H1 (cell line): ENCODE measurements around the gene PLEKHM3. TPM values are rescaled to one million over a fixed set of nuclear protein-coding genes. Genes with fewer than 3 reads are reported as not detected.
A peak's percentile ranks its signal among the peaks of the same experiment; 100 is the strongest.

ENCODE experiments used
- CTCF ChIA-PET: fragments of 300-600 bp; sonication (Branson Sonifier 250); formaldehyde crosslinking; loops from one replicate; lab custom pipeline; 2021; ENCODE audit not compliant: partially characterized antibody; lab: Charles Lee
- POLR2A ChIA-PET: fragments of 300-600 bp; sonication (Branson Sonifier 250); formaldehyde crosslinking; loops from one replicate; lab custom pipeline; 2021; ENCODE audit warnings: inconsistent platforms; ENCODE audit not compliant: partially characterized antibody; lab: Charles Lee
- DNase-seq, 2 experiments: peaks; one replicate each; pipeline versions ENCODE4 v3.0.0 to v3.0.0-alpha.2; 2010 to 2022; ENCODE audit warnings: low spot score in 2 of 2, low read depth in 1 of 2, mixed read lengths in 1 of 2
- FAIRE-seq: peaks from 2 replicates; lab custom pipeline; 2011; peaks lifted over from hg19 to GRCh38; lab: Jason Lieb, UNC
- H2AFZ ChIP-seq: 2 replicates; pipeline ENCODE4 v1.8.1; 2012; ENCODE audit warnings: low read length, inconsistent platforms
- H2AK5ac ChIP-seq: 2 replicates; pipeline ENCODE4 v1.6.1; 2013; ENCODE audit warnings: low read depth, low read length
- H2BK120ac ChIP-seq: replicated peaks from 2 replicates; pipeline ENCODE3; 2013; ENCODE audit warnings: low read depth, low read length, inconsistent platforms
- H2BK12ac ChIP-seq: 2 replicates; pipeline ENCODE4 v1.6.1; 2013; ENCODE audit warnings: low read depth, low read length
- H2BK15ac ChIP-seq: 2 replicates; pipeline ENCODE4 v1.6.1; 2013; ENCODE audit warnings: low read length
- H2BK20ac ChIP-seq: 2 replicates; pipeline ENCODE4 v1.6.1; 2013; ENCODE audit warnings: low read length
- H2BK5ac ChIP-seq: 2 replicates; pipeline ENCODE4 v1.6.1; 2013; ENCODE audit warnings: low read depth, low read length
- H3K14ac ChIP-seq: 2 replicates; pipeline ENCODE4 v1.6.1; 2013; ENCODE audit warnings: inconsistent platforms; ENCODE audit not compliant: insufficient read length
- H3K18ac ChIP-seq: 2 replicates; pipeline ENCODE4 v1.6.1; 2013; ENCODE audit warnings: low read length; ENCODE audit errors: extremely low read depth
- H3K23ac ChIP-seq: 2 replicates; pipeline ENCODE4 v1.6.1; 2013; ENCODE audit warnings: inconsistent platforms; ENCODE audit not compliant: insufficient read length
- H3K23me2 ChIP-seq: 2 replicates; pipeline ENCODE4 v1.6.1; 2013; ENCODE audit warnings: low read depth, low read length
- H3K27ac ChIP-seq: 2 replicates; pipeline ENCODE4 v1.6.1; 2011; ENCODE audit warnings: low read depth, low read length, inconsistent platforms
- H3K27me3 ChIP-seq, 4 experiments: replicated peaks in 1 of 4; 1 replicate in 1 of 4; 2 replicates in 3 of 4; pipeline versions ENCODE4 v1.6.1 to v1.8.1; 2011 to 2013; ENCODE audit warnings: low read length in 3 of 4, mild to moderate bottlenecking in 3 of 4, inconsistent platforms in 2 of 4, mixed read lengths in 2 of 4, moderate library complexity in 1 of 4; ENCODE audit not compliant: control insufficient read depth in 3 of 4, insufficient read depth in 3 of 4; ENCODE audit errors: extremely low read depth in 1 of 4
- H3K36me3 ChIP-seq, 4 experiments: 2 replicates each; pipeline versions ENCODE4 v1.6.1 to v1.8.1; 2011 to 2013; ENCODE audit warnings: mild to moderate bottlenecking in 4 of 4, low read length in 3 of 4, moderate library complexity in 2 of 4, control low read depth in 1 of 4, inconsistent platforms in 1 of 4; ENCODE audit not compliant: insufficient read depth in 4 of 4, control insufficient read depth in 2 of 4
- H3K4ac ChIP-seq: replicated peaks from 2 replicates; pipeline ENCODE3; 2013; ENCODE audit warnings: low read length, low read depth, mixed read lengths, inconsistent platforms; ENCODE audit not compliant: insufficient read length
- H3K4me1 ChIP-seq, 4 experiments: replicated peaks in 1 of 4; 1 replicate in 1 of 4; 2 replicates in 3 of 4; pipeline versions ENCODE4 v1.6.1 to v1.8.1; 2011 to 2013; ENCODE audit warnings: low read length in 3 of 4, inconsistent platforms in 2 of 4, mixed read lengths in 1 of 4; ENCODE audit not compliant: insufficient read depth in 4 of 4, control insufficient read depth in 3 of 4
- H3K4me2 ChIP-seq, 2 experiments: 2 replicates each; pipeline versions ENCODE4 v1.6.1 to v1.8.1; 2011 to 2013; ENCODE audit warnings: low read depth in 2 of 2, low read length in 2 of 2, control low read depth in 1 of 2, inconsistent platforms in 1 of 2, mild to moderate bottlenecking in 1 of 2; ENCODE audit not compliant: insufficient read depth in 1 of 2
- H3K4me3 ChIP-seq, 4 experiments: fragments of 200-600, 300-600 bp in 1 of 4; sonication (generic), shearing (Covaris generic), sonication (Bioruptor Twin) in 1 of 4; 2 replicates each; pipeline versions ENCODE4 v1.5.1 to v1.8.1; 2011 to 2016; ENCODE audit warnings: low read length in 4 of 4, low read depth in 3 of 4, control low read depth in 2 of 4, inconsistent platforms in 2 of 4, mild to moderate bottlenecking in 2 of 4, mixed read lengths in 1 of 4, moderate library complexity in 1 of 4; ENCODE audit not compliant: insufficient read depth in 2 of 4; ENCODE audit errors: extremely low read depth in 1 of 4
- H3K56ac ChIP-seq: replicated peaks from 2 replicates; pipeline ENCODE3; 2013; ENCODE audit warnings: low read depth, mild to moderate bottlenecking, mixed read lengths, low read length, inconsistent platforms; ENCODE audit not compliant: insufficient read length
- H3K79me1 ChIP-seq: 2 replicates; pipeline ENCODE4 v1.6.1; 2013; ENCODE audit warnings: low read depth, low read length, control low read depth
- H3K79me2 ChIP-seq, 2 experiments: 2 replicates each; pipeline versions ENCODE4 v1.6.1 to v1.8.1; 2012 to 2013; ENCODE audit warnings: low read length in 2 of 2, mild to moderate bottlenecking in 2 of 2, inconsistent platforms in 1 of 2; ENCODE audit not compliant: insufficient read depth in 2 of 2, control insufficient read depth in 1 of 2
- H3K9ac ChIP-seq, 4 experiments: replicated peaks in 1 of 4; 1 replicate in 1 of 4; 2 replicates in 3 of 4; pipeline versions ENCODE4 v1.6.1 to v1.8.1; 2011 to 2013; ENCODE audit warnings: low read depth in 3 of 4, low read length in 3 of 4, control low read depth in 2 of 4, mild to moderate bottlenecking in 2 of 4, moderate library complexity in 2 of 4, inconsistent platforms in 1 of 4; ENCODE audit errors: extremely low read depth in 1 of 4
- H3K9me3 ChIP-seq, 2 experiments: 2 replicates each; pipeline versions ENCODE4 v1.6.1 to v1.8.1; 2012 to 2013; ENCODE audit warnings: mild to moderate bottlenecking in 2 of 2, moderate library complexity in 2 of 2, control low read depth in 1 of 2, inconsistent platforms in 1 of 2, low read depth in 1 of 2, low read length in 1 of 2, mixed read lengths in 1 of 2; ENCODE audit not compliant: insufficient read depth in 2 of 2
- H4K20me1 ChIP-seq, 2 experiments: replicated peaks in 1 of 2; 2 replicates each; pipeline versions ENCODE3 to v1.8.1; 2011 to 2013; ENCODE audit warnings: inconsistent platforms in 2 of 2, low read length in 2 of 2, mild to moderate bottlenecking in 1 of 2; ENCODE audit not compliant: insufficient read depth in 2 of 2, control insufficient read depth in 1 of 2
- H4K5ac ChIP-seq: 2 replicates; pipeline ENCODE4 v1.6.1; 2013; ENCODE audit warnings: low read length, low read depth, mixed read lengths, inconsistent platforms; ENCODE audit not compliant: insufficient read length
- H4K8ac ChIP-seq: 2 replicates; pipeline ENCODE4 v1.8.0; 2013; ENCODE audit warnings: mild to moderate bottlenecking, moderate library complexity, low read length, inconsistent platforms; ENCODE audit not compliant: insufficient read depth; ENCODE audit errors: extremely low read depth
- H4K91ac ChIP-seq: replicated peaks from 2 replicates; pipeline ENCODE3; 2013; ENCODE audit warnings: low read length, mixed read lengths, inconsistent platforms; ENCODE audit not compliant: insufficient read length
- CBX5 ChIP-seq: fragments of 300-800, 300-1000 bp; sonication (generic); IDR thresholded peaks from 2 replicates; pipeline ENCODE4 v1.7.1; 2016; ENCODE audit warnings: antibody characterized with exemption, low read length, low read depth
- CEBPB ChIP-seq: IDR thresholded peaks from 2 replicates; pipeline ENCODE4 v1.6.1; 2012; ENCODE audit warnings: low read depth, low read length
- GABPA ChIP-seq: IDR thresholded peaks from 2 replicates; pipeline ENCODE4 v1.6.1; 2011; ENCODE audit warnings: mild to moderate bottlenecking, low read length, moderate library complexity, borderline replicate concordance; ENCODE audit not compliant: insufficient read depth
- JUN ChIP-seq: IDR thresholded peaks from 2 replicates; pipeline ENCODE4 v1.6.1; 2011; ENCODE audit warnings: low read depth, mild to moderate bottlenecking, improper control_type of control experiment, low read length
- KDM1A ChIP-seq: fragments of 200-600, 300-600 bp; sonication (generic); IDR thresholded peaks from 2 replicates; pipeline ENCODE4 v1.7.1; 2016; ENCODE audit warnings: mild to moderate bottlenecking, low read length, borderline replicate concordance
- KDM5A ChIP-seq: fragments of 200-600 bp; IDR thresholded peaks from 2 replicates; pipeline ENCODE4 v1.7.1; 2012; ENCODE audit warnings: mild to moderate bottlenecking, low read length, inconsistent platforms, mixed read lengths
- PHF8 ChIP-seq: fragments of 200-600 bp; sonication (generic); conservative IDR thresholded peaks from 2 replicates; pipeline ENCODE4 v1.7.1; 2012; ENCODE audit warnings: low read depth, mild to moderate bottlenecking, inconsistent platforms, low read length, moderate library complexity
- RBBP5 ChIP-seq: IDR thresholded peaks from 2 replicates; pipeline ENCODE4 v1.7.1; 2012; ENCODE audit warnings: low read depth, mild to moderate bottlenecking, inconsistent platforms, low read length, moderate library complexity, borderline replicate concordance
- RFX5 ChIP-seq: IDR thresholded peaks from 2 replicates; pipeline ENCODE4 v1.6.1; 2011; ENCODE audit warnings: low read depth, low read length, improper control_type of control experiment, borderline replicate concordance
- SIRT6 ChIP-seq: IDR thresholded peaks from one replicate; pipeline ENCODE4 v1.7.1; 2012; ENCODE audit warnings: low read length, inconsistent platforms
- SRF ChIP-seq: IDR thresholded peaks from 2 replicates; pipeline ENCODE4 v1.6.1; 2011; ENCODE audit warnings: mild to moderate bottlenecking, low read depth, low read length, moderate library complexity
- TAF7 ChIP-seq: optimal IDR thresholded peaks from 2 replicates; pipeline ENCODE3; 2011; ENCODE audit warnings: low read depth, mild to moderate bottlenecking, inconsistent platforms, low read length, moderate library complexity, borderline replicate concordance
- WGBS, 2 experiments: shearing (Covaris generic) in 1 of 2; methylation state at CpG; one replicate each; pipeline versions ENCODE4 v1.1.6 to v1.1.7; 2013 to 2015; ENCODE audit warnings: low lambda C conversion rate in 2 of 2, mixed read lengths in 2 of 2, inconsistent platforms in 1 of 2, low coverage in 1 of 2, missing lambda C conversion rate in 1 of 2; ENCODE audit not compliant: insufficient replicate concordance in 2 of 2, insufficient coverage in 1 of 2, insufficient read length in 1 of 2; ENCODE audit errors: extremely low coverage in 1 of 2, missing lambda C conversion rate in 1 of 2; 5-methylcytosine and 5-hydroxymethylcytosine counted together
- polyA plus RNA-seq, 7 experiments: library from polyadenylated mRNA; depleted of rRNA in 3 of 7; stranded (reverse) in 5 of 7; unstranded in 2 of 7; fragments of >200 nt in 5 of 7; fragments of 200-250 nt in 2 of 7; gene quantifications; 1 replicate in 5 of 7; 2 replicates in 1 of 7; 4 replicates in 1 of 7; pipeline versions ENCODE4 v1.2.1 to v1.2.3, GENCODE V29; 2011 to 2013; ENCODE audit warnings: missing spikeins in 2 of 7, mixed read lengths in 2 of 7
- total RNA-seq: library from RNA; stranded (reverse); fragmentation: NEBNext Ultra II Directional; extraction: Animal tissue kit (Norgen Biotek cat#: 25700); gene quantifications from 2 replicates; pipeline ENCODE4 v1.2.1, GENCODE V29; 2021

PLEKHM3 gene
- total and polyA plus RNA-seq, 2 of the 8 experiments (the other 6 are each of a cell fraction or from before 2014, with no cell fraction given), result 2.3 to 5.8 TPM

GRCh38 chr2:207790898-207791297 is 234.4 kb downstream of the PLEKHM3 start:
- H3K27me3 ChIP-seq, result no peaks in the 10 kb centered on the region
- 94% methylated on average over 1 of the region's 1 CpG; no CpG with 5 or more reads in 1 of the 2 experiments for WGBS, 2 experiments
- no peak overlapping the region for H4K8ac ChIP-seq
- POLR2A ChIA-PET, result interaction anchor here (0.9 to 1.2 kb wide), 2 partner anchors 9 to 260 kb away, joined by 3 to 4 read pairs; no protein-coding TSS in a partner anchor
- H3K36me3 ChIP-seq, result no peaks in the 10 kb centered on the region
- peak overlapping the region; percentile 37; the same call in 1 of the 2 replicates for H2BK5ac ChIP-seq
- no peak overlapping the region for H2AFZ ChIP-seq
- H4K91ac ChIP-seq, result no peak overlapping the region
- no peak overlapping the region for H4K5ac ChIP-seq
- no peak for DNase-seq
- peak overlapping the region; percentile 64; the same call in 1 of the 2 replicates for H2BK12ac ChIP-seq
- no peak overlapping the region for H2BK120ac ChIP-seq
- H3K9ac ChIP-seq, result no peak overlapping the region
- H3K14ac ChIP-seq, result no peak overlapping the region
- H3K4ac ChIP-seq, result peak overlapping the region; percentile 19
- CTCF ChIA-PET, result interaction anchor here (0.9 to 2.2 kb wide), 8 partner anchors 8 to 281 kb away, joined by 3 to 8 read pairs (median 4); no protein-coding TSS in a partner anchor
- H3K79me2 ChIP-seq, result no peaks in the 10 kb centered on the region
- peaks cover 0 to 4% (median 3%) of the 10 kb centered on the region in 4 experiments; a peak in 4 of 7 replicates for H3K4me1 ChIP-seq
- no peak for FAIRE-seq
- no peak overlapping the region for H3K4me3 ChIP-seq
- no peaks in the 10 kb centered on the region for H3K23me2 ChIP-seq
- no peak overlapping the region for H3K56ac ChIP-seq
- H3K9me3 ChIP-seq, result no peaks in the 10 kb centered on the region
- peak overlapping the region; percentile 82; the same call in 1 of the 2 replicates for H2BK20ac ChIP-seq
- H2BK15ac ChIP-seq, result peak overlapping the region; percentile 76; the same call in 1 of the 2 replicates
- H3K18ac ChIP-seq, result peak overlapping the region; percentile 73; the same call in 1 of the 2 replicates
- H3K23ac ChIP-seq, result no peak overlapping the region
- H3K27ac ChIP-seq, result no peak overlapping the region
- no peaks in the 10 kb centered on the region for H4K20me1 ChIP-seq
- H3K79me1 ChIP-seq, result no peaks in the 10 kb centered on the region
- H2AK5ac ChIP-seq, result no peak overlapping the region
- H3K4me2 ChIP-seq, result no peak overlapping the region
- TF ChIP-seq JUN (no peak), RBBP5 (no peak), SRF (no peak), RFX5 (no peak), CEBPB (no peak), SIRT6 (no peak), KDM5A (no peak), GABPA (no peak), TAF7 (no peak), CBX5 (no peak), KDM1A (no peak), PHF8 (no peak)
